GM23338 (cell line): ENCODE measurements around the gene KAT8.

Experiments used
- CREB1 ChIP-seq: fragments of 250-450 bp; sonication (Bioruptor Pico); IDR thresholded peaks from 2 replicates; pipeline ENCODE4 v1.5.0; 2020; ENCODE audit warnings: low read depth, mild to moderate bottlenecking, moderate library complexity
- CTCF ChIP-seq, 2 experiments: fragments of 200-600 bp in 1 of 2; sonication (generic) in 1 of 2; conservative IDR thresholded peaks; 2 replicates each; pipeline versions ENCODE4 v1.5.1 to v1.6.1; 2016 to 2017; ENCODE audit warnings: antibody characterized with exemption in 2 of 2, low read depth in 2 of 2, mild to moderate bottlenecking in 2 of 2, moderate library complexity in 1 of 2
- EZH2 ChIP-seq: fragments of 200-600 bp; sonication (generic); IDR thresholded peaks from one replicate; pipeline ENCODE4 v1.8.0; 2017; ENCODE audit warnings: antibody characterized with exemption, mild to moderate bottlenecking, low read depth; ENCODE audit not compliant: unreplicated experiment
- POLR2AphosphoS5 ChIP-seq: IDR thresholded peaks from 2 replicates; pipeline ENCODE4 v1.6.1; 2016; ENCODE audit warnings: antibody characterized with exemption, low read depth
- STAT1 ChIP-seq: IDR thresholded peaks from one replicate; pipeline ENCODE4 v1.6.1; 2016; ENCODE audit warnings: antibody characterized with exemption; ENCODE audit not compliant: unreplicated experiment

DNA sequence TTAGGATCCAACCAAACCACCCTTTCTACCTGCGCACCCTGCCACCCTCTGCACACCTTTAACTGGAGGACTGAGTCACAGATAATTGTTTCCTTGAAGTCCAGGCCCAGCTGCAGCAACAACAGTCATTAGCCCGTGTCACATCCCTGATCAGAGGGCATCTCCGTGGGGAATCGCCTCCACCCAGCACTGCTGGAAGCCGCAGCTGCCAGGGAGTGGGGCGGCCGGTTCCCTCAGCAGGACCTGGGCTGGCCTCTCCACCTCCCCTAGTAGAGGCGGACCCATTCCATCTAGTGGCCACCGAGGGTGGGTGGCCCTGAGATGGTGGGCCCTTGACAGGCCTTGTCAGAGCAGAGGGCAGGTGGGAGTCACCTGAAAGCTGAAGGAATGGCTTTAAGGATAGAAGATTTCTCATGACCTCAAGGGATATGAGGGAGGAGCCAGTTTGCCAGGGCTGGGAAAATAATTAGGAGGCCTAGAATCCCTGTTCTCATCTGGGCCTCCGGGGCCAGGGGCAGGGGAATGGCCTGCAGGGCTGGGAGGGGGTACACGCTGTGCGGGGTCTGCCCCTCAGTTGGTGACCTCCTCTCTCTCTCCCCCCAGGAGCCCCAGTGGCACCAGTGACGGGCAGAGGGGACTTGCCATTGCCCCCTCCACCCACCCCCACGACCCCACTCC is 35.0 kb upstream of the KAT8 start:
- TF ChIP-seq CTCF (conservative IDR thresholded peaks at IDR 0.05; ENCODE audit: low read depth in 2 of 2) = no peak
- TF ChIP-seq CREB1 = no peak
- no peak for TF ChIP-seq POLR2AphosphoS5
- no peak for TF ChIP-seq STAT1
- no peak for TF ChIP-seq EZH2
